ENCODE data around the gene POC1A. TPM values are rescaled to one million over a fixed set of nuclear protein-coding genes. Genes with fewer than 3 reads are reported as not detected.

The POC1A gene
- total and polyA plus RNA-seq, 2 donors (not counting 1 experiment from before 2014, with no cell fraction given), result 1.7 to 2.8 TPM

DNA sequence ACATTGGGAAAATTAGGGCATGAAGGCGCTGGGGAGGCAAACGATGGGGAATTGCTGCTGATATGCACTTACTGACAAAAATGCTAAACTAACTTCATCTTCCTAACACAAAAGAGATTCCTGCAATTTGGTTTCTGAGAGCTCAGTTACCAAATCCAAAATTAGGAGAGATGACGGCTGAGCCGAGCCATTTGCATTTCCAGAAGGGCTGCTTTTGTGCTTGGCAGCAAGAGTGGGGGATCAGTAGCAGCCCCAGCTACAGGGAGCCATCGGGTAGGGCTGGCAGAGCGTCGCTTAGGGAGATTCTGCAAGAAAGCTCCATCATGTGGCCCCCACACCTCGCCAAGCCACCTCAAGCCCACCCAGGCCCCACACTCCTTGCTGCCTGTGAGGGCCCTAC lies 81.8 kb downstream of the POC1A start:
- H3K27me3 ChIP-seq (replicated peaks in 1 of 4; ENCODE audit: control extremely low read depth in 1 of 4, control insufficient read depth in 3 of 4, insufficient read depth in 4 of 4, low read length in 3 of 4), result no peaks in the 10 kb centered on the region
- H3K36me3 ChIP-seq (replicated peaks in 1 of 2; ENCODE audit: control extremely low read depth in 1 of 2, control insufficient read depth in 1 of 2, extremely low read depth in 1 of 2, insufficient read depth in 2 of 2, low read length in 1 of 2), result no peaks in the 10 kb centered on the region
- no peaks in the 10 kb centered on the region for H3K9me3 Mint-ChIP-seq (ENCODE audit: insufficient read depth)
- ChIA-PET CTCF (no interaction called here), POLR2A (no interaction called here)
- H3K4me1 ChIP-seq (ENCODE audit: control insufficient read depth in 2 of 2, insufficient read depth in 2 of 2, low read length in 2 of 2), result no peaks in the 10 kb centered on the region
- no peak overlapping the region for H3K4me2 ChIP-seq (replicated peaks; ENCODE audit: low read depth, low read length, poor library complexity, severe bottlenecking)
- H3K79me2 ChIP-seq (ENCODE audit: control insufficient read depth, insufficient read depth, low read length), result no peaks in the 10 kb centered on the region
- H2AFZ ChIP-seq (ENCODE audit: insufficient read depth, low read depth, low read length, poor library complexity, severe bottlenecking), result no peak overlapping the region
- H3K27ac ChIP-seq (ENCODE audit: low read length in 2 of 2), result no peak overlapping the region
- WGBS (ENCODE audit: insufficient coverage), result 98% methylated on average over 7 of the region's 8 CpGs
- H3K4me3 ChIP-seq (ENCODE audit: control extremely low read depth in 1 of 5, extremely low read depth in 1 of 5, insufficient read depth in 1 of 5, low read depth in 2 of 5, low read length in 4 of 5), result no peak overlapping the region
- H3K9ac ChIP-seq (ENCODE audit: low read length), result no peak overlapping the region
- ATAC-seq (ENCODE audit: low read depth) (no peak), DNase-seq (no peak)
- TF ChIP-seq, protein P1, sequence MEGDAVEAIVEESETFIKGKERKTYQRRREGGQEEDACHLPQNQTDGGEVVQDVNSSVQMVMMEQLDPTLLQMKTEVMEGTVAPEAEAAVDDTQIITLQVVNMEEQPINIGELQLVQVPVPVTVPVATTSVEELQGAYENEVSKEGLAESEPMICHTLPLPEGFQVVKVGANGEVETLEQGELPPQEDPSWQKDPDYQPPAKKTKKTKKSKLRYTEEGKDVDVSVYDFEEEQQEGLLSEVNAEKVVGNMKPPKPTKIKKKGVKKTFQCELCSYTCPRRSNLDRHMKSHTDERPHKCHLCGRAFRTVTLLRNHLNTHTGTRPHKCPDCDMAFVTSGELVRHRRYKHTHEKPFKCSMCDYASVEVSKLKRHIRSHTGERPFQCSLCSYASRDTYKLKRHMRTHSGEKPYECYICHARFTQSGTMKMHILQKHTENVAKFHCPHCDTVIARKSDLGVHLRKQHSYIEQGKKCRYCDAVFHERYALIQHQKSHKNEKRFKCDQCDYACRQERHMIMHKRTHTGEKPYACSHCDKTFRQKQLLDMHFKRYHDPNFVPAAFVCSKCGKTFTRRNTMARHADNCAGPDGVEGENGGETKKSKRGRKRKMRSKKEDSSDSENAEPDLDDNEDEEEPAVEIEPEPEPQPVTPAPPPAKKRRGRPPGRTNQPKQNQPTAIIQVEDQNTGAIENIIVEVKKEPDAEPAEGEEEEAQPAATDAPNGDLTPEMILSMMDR (IDR thresholded peaks at IDR 0.05), result no peak
- TF ChIP-seq EZH2 (IDR thresholded peaks at IDR 0.05; ENCODE audit: borderline replicate concordance, insufficient read depth, low read depth, low read length, poor library complexity, severe bottlenecking), result no peak
- no peaks in the 10 kb centered on the region for H3K4me1 Mint-ChIP-seq
- H3K27ac Mint-ChIP-seq, result no peak overlapping the region
- no peaks in the 10 kb centered on the region for H3K27me3 Mint-ChIP-seq
- no peaks in the 10 kb centered on the region for H3K9me3 ChIP-seq (ENCODE audit: control extremely low read depth in 1 of 3, control insufficient read depth in 2 of 3, insufficient read depth in 1 of 3, low read length in 2 of 3)
- no peak overlapping the region for H3K4me3 Mint-ChIP-seq
- H4K20me1 ChIP-seq (ENCODE audit: control insufficient read depth, insufficient read depth, low read length, poor library complexity, severe bottlenecking), result no peaks in the 10 kb centered on the region
- intact Hi-C loops (cut with micrococcal nuclease), result no loop called here

DNA sequence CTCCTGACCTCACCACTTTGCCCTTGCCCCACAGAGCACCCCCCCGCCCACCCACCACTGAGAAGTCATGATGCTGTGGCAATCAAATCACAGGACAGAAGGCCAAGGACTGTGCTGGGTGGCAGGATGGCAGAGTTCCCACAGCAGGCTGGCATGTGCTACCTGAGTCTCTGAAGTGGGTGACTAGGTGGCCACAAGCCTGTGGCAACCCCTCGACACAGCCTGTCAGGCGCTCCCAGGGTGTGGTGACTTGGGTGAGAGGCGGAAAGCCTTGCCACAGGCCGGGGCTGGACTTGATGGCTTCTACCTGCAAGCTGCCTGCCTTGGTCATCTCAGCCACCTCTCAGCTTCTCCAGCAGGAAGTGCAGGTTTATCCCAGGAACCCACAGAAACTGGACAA lies 82.2 kb downstream of the POC1A start:
- no peak for DNase-seq
- POLR2A ChIA-PET, result no interaction called here

More for the DNA sequence above, 82.2 kb downstream of the POC1A start:
- ATAC-seq (ENCODE audit: low read depth), result no peak
- Histone ChIP-seq H3K9ac (ENCODE audit: low read length) (no peak overlapping the region), H3K36me3 (replicated peaks in 1 of 2; ENCODE audit: control extremely low read depth in 1 of 2, control insufficient read depth in 1 of 2, extremely low read depth in 1 of 2, insufficient read depth in 2 of 2, low read length in 1 of 2) (no peaks in the 10 kb centered on the region), H2AFZ (ENCODE audit: insufficient read depth, low read depth, low read length, poor library complexity, severe bottlenecking) (no peak overlapping the region), H3K27ac (ENCODE audit: low read length in 2 of 2) (no peak overlapping the region), H3K27me3 (replicated peaks in 1 of 4; ENCODE audit: control extremely low read depth in 1 of 4, control insufficient read depth in 3 of 4, insufficient read depth in 4 of 4, low read length in 3 of 4) (no peaks in the 10 kb centered on the region), H3K4me3 (ENCODE audit: control extremely low read depth in 1 of 5, extremely low read depth in 1 of 5, insufficient read depth in 1 of 5, low read depth in 2 of 5, low read length in 4 of 5) (no peak overlapping the region), H4K20me1 (ENCODE audit: control insufficient read depth, insufficient read depth, low read length, poor library complexity, severe bottlenecking) (no peaks in the 10 kb centered on the region), H3K4me1 (ENCODE audit: control insufficient read depth in 2 of 2, insufficient read depth in 2 of 2, low read length in 2 of 2) (no peaks in the 10 kb centered on the region), H3K79me2 (ENCODE audit: control insufficient read depth, insufficient read depth, low read length) (no peaks in the 10 kb centered on the region), H3K9me3 (ENCODE audit: control extremely low read depth in 1 of 3, control insufficient read depth in 2 of 3, insufficient read depth in 1 of 3, low read length in 2 of 3) (no peaks in the 10 kb centered on the region), H3K4me2 (replicated peaks; ENCODE audit: low read depth, low read length, poor library complexity, severe bottlenecking) (no peak overlapping the region)
- WGBS (ENCODE audit: insufficient coverage), result 95% methylated on average over 4 of the region's 5 CpGs
- Mint-ChIP-seq H3K27ac (no peak overlapping the region), H3K4me3 (no peak overlapping the region), H3K4me1 (no peaks in the 10 kb centered on the region), H3K27me3 (no peaks in the 10 kb centered on the region), H3K9me3 (ENCODE audit: insufficient read depth) (no peaks in the 10 kb centered on the region)
- intact Hi-C loops (cut with micrococcal nuclease), result no loop called here
- TF ChIP-seq, protein P1 (IDR thresholded peaks at IDR 0.05), result no peak
- TF ChIP-seq EZH2 (IDR thresholded peaks at IDR 0.05; ENCODE audit: borderline replicate concordance, insufficient read depth, low read depth, low read length, poor library complexity, severe bottlenecking), result no peak
- CTCF ChIA-PET, result no interaction called here
